HL-60/S4 treated with phorbol 12-myristate 13-acetate at 8.2 ng/mL for 4 days and 3 days (cell line): ENCODE measurements around the gene SRPK3.
"Not testable (repeated sequence)": the region's sequence is repeated elsewhere in the genome, so short reads cannot be mapped to it uniquely, and the experiment has no call there.

Source experiments
- in situ Hi-C: fragments of 300-500 bp; cut with MboI; formaldehyde crosslinking; loops from 2 replicates; pipeline ENCODE4 v1.15.0; 2022; ENCODE audit warnings: low sequenced_read_pairs

The SRPK3 gene

DNA sequence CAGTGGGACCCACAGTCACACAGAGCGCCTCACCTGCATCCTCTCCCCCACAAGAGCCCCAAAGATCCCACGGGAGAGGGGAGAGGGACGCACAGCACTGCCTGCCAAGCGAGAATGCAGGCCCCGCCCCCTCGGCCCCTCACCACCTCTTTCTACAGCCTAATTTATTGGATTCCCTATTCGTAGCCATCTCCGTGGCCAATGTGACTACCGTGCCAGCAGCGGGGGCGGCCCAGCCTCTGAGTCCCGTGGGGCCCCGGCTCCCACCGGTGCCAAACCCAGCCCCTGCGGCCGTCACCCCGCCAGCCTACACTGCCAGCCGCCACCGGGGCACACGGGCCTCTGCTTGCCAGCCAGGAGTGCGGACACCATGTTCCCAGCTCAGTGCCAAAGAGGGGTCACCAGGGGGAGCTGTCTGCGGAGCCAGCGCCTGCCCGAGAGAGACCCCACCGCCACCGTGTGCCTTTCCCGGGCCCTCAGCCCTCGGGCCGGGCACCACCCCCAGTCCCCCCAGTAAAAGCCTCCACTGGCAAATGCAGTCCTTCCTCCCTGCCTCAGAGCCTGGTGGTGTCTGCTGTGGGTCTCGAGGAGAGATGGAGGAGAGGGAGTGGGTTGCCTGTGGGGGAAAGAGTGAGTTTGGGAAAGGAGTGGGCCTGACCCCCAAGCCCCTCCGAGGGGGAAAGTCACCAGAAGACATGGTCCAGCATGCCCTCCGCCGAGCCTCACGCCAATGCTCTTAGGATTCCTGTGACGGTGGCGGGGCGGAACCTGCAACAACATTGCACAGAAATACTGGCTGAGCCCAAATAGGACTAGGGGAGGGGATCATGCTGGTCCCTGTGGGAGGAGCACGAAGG, 36.4 kb upstream of the SRPK3 start:
- in situ Hi-C loops, result no loop called here

DNA sequence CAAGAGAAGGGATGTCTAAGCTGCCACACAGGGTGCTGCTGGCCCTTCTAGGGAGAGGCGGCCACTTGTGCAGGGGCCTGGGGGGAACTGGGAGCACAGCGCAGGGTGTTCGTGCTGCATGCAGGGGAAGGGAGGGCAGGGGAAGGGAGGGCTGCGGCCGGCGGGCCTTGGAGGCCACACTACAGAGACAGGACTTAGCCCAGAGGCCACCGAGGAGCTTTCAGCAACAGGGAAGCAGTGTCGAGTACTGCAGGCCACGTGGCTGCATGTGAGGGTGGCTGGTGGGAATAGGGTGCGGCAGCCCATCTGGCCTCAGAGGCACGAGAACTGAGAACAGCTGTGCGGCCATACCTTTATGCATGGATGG, 35.8 kb upstream of the SRPK3 start:
- in situ Hi-C loops, result not testable (repeated sequence)

DNA sequence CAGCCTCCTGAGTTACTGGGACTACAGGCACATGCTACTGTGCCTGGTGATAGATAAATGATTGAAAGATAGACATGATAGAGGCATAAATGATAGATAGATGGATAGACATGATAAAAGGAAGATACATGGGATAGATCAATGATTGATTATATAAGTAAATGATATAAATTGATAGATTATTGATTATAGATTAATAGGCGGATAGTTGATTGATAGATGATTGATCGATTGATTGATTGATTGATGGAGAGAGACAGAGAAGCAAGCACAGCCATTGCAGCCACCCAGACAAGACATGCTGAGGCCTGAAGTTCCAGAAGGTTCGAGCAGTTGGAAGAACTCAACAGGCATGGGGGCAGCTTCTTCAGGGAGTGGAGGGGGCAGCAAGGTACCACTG, 34.5 kb upstream of the SRPK3 start:
- in situ Hi-C loops, result no loop called here

DNA sequence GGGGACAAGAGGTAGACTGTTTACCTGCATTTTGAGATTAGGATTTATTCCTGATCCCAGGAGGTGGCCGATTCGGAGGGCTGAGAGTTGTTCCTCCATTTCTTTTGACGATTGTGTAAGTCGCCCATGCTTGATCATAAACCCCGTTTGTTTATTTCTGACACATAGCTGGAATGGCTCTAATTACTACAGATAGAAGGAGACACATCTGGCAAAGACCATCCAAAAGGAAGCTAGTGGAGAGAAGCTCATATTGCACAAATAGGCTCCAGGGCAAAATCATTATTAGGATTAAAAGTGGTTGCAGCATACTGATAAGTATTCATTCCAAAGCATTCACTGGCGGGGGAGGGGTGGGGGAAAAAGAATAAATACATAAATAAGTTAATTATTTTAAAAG, 33.9 kb upstream of the SRPK3 start:
- in situ Hi-C loops, result not testable (repeated sequence)

DNA sequence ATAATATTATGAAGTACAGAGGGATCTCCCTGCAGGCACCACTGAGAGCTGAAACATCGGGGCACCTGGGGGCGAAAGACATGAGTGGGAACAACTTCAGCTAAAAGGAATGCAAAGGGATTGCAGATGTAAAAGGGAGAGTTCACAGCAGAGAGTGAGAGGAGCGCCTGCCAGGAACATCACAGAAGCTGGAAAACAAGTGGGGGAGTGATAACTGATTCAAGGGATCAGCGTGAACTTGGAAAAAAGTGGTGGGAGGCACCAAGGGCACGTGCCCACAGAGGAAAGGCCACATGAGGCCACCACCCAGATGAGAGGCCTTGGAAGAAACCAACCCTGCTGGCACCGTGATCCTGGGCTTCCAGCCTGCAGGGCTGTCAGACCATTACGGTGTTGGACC, 31.8 kb upstream of the SRPK3 start:
- in situ Hi-C loops, result not testable (repeated sequence)

DNA sequence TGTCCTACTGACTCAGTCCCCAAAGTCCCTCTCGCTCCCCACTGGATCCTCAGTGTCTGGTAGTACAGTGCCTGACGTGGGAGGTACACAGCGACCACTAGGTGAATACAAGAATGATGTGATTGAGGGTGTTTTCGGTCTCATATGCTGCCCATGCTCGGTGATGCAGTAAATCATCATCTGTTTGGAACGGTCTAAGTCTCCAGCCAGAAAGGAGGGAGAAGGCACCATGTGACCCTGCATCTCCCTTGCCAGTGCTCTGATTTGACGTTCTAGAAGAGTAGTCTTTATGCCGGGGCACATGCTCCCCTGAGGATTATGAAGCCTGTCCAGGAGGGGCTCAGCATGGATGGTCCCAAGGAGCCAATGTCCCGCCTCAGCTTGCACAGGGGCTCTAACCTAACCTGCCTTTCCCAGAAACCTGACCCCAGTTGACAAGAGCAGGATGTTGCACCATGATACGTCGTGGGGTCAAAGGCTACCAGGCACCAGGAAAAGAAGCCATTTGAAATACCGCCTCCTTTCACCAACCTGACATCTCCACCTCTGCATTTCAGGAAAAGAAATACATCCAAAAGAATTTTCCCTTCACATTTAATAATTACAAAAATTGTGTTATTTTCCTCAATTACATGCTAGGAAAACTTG, 30.6 kb upstream of the SRPK3 start:
- in situ Hi-C loops, result no loop called here

DNA sequence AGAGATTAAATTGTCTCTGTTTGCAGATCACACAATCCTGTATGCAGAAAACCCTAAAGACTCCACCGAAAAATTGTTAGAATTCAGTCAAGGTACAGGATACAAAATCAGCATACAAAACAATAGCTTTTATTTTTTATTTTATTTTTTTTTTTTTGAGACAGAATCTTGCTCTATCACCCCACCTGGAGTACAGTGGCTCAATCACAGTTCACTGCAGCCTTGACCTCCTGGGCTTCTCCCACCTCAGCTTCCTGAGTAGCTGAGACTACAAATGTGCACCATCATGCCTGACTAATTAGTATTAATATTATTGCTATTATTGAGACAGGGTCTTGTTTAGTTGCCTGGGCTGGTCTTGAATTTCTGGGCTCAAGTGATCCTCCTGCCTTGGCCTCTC, 25.7 kb upstream of the SRPK3 start:
- in situ Hi-C loops, result no loop called here

DNA sequence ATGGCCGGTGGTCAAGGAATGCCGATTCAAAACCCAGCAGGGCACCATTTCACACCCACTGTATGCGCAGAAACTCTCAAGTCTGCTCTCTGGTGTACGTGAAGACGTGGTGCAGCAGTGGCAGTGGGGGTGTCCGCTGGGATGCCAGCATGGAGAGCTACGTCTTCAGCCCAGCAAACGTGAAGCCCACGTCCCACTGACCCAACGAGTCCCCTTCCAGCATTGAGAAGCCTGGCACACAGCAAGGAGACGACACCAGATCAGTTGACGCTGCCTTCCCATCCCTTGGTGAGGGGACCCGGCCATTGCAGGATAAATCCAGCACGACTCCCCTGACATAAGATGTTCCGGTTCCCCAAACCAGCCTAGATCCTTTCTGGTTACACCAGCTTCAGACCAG, 19.0 kb upstream of the SRPK3 start:
- in situ Hi-C loops, result no loop called here

DNA sequence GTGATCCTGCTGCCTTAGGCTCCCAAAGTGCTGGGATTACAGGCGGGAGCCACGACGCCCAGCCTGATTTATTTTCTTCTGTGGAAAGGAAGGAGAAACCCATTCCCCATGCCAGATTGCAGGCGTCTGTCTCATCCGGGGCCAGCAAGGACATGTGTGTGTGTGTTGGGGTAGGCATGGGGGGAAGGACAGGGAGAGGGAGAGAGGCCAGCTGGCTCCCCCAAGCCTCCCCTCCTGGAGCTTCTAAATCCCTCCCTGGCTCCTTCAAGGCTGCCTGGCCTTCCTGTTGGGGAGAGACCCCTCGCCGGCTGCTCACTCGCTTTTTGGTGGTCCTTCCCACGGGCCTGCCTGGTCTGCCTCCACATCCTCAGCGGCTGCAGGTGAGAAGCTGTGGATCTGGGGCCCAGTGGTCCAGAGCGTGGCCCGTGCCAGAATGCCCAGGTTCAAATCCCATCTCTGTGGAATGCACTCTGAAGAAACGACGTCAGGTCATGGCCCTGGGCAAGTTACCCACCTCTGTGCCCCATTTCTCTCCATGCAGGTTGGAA, 18.1 kb upstream of the SRPK3 start:
- in situ Hi-C loops, result no loop called here

DNA sequence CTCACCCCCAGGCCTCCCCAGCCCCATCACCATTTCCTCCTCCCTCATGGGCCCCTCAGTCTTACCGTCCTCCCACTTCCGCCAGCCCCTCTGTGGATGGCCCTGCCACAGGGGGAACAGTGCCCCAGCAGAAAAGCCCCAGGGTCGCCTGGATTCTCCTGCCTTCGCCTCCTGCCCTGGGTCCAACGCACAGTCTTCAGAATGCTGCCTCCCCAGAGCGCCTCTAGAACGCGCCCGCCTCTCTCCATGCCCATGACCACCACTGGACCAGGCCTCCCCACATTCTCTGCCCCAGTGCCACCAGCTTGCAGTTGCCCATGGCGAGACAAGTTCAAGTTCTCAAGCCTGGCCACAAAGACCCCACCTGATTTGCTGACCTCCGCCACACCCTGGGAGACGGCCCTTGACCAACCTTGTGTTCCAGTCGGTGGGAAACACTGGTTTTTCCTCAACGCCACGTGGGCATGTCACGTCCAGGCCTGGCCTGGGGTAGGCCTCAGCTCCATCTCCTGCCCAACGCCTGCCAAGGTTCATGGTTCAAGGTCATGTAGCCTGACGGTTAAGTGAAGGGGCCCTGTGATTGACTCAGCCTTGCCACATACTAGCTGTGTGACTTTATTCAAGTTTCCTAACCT, 17.4 kb upstream of the SRPK3 start:
- in situ Hi-C loops, result no loop called here

DNA sequence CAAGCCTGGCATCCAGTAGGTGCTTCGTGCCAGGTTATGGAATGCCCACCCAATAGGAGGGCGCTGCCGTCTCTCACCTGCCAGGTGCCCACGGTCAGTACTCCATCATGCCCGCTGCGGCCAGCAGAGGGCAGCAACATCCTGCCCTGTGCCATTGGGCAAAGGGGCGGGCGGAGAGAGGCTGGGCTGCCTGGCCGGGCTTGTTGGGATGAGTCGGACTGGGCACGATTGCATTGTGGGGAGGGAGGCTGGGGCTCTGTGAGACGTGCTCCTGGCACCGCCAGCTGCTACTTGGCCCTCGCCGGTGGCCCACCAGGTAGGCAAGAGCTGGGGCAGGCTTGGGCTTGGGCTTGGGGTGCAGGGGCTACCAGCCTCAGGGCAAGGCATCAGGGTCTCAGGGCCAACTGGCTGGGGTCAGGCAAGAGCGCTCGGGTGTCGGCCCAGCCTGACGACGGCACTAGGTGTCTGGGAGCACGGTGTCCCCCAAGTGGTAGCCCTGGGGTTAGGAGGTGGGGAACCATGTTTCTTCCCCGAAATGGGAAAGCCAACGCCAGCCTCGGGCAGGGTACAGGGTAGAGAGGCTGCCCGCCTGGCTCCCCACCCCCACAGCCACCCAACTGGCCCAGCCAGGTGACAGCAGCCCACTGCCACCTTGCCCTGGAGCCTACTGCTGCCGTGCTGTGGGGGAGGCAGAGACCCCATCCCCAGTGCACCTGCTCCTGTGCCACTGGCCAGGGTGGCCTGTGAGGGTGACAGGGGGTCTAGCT, 16.7 kb upstream of the SRPK3 start, which contains the start of gene PLXNB3:
Gene PLXNB3 (plus strand): TSS at position 261 of the 767 bp plus-strand sequence. CDS start 1,287 bp downstream, outside the sequence.
- in situ Hi-C loops, result no loop called here

DNA sequence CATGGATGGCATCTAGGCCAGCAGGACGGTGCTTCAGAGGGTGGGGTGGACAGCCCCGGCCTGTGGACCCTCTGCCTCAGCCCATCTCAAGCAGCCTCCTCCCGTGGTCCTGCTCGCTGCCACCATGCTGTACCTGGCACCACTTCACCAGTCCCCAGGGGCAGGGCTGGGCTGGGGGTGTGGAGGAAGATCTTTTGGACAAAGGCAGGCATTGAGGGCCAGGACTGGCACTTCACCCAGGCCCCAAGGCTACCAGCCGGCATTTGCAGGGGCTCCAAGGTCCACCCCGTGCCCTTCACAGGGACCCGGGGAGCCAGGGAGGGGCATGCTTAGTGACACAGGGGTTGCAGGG, 16.1 kb upstream of the SRPK3 start:
- in situ Hi-C loops, result no loop called here

DNA sequence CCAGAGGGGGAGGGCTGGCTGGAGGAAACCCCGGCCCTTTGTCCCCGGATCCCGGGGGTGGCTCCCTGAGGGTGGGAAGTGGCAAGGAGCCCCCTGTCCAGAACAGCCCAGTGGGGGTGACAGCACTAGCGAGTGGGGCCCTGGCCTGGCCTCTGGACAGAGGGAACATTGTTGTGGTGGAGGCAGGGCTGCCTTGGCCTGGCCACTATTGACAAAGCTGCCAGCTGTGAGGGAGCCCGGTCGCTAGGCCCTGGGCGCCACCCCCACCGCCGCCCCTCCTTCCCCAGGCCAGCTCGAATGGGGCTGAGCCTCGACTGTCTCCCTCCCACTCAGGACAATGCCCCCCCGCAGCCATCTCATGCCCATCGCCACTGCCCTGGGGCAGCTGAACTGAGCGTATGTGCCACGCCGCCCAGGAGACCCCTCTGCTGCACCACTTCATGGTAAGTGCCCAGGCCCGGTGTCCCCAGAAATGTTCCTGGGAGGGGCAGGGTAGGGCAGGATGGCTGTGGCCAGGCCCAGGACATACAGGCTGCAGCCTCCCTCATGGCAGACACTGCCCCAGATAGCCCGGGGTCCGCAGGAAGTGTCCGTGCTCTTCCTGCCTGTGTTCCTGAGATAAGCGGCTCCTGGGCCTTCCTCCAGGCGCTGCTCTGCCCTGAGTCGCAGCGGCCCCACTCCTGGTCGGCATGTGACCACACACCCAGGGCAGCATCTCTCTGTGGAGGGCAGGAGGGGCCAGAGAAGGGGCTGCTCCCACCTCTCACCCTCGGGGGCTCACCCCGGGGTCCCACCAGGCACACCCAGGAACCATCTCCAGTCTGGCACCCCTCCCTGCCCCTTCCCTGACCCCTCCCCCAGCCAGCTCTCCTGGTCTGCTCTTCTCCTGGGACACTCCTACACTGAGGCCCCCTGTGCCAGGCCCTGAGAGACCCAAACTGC, 15.4 kb upstream of the SRPK3 start:
- in situ Hi-C loops, result no loop called here

DNA sequence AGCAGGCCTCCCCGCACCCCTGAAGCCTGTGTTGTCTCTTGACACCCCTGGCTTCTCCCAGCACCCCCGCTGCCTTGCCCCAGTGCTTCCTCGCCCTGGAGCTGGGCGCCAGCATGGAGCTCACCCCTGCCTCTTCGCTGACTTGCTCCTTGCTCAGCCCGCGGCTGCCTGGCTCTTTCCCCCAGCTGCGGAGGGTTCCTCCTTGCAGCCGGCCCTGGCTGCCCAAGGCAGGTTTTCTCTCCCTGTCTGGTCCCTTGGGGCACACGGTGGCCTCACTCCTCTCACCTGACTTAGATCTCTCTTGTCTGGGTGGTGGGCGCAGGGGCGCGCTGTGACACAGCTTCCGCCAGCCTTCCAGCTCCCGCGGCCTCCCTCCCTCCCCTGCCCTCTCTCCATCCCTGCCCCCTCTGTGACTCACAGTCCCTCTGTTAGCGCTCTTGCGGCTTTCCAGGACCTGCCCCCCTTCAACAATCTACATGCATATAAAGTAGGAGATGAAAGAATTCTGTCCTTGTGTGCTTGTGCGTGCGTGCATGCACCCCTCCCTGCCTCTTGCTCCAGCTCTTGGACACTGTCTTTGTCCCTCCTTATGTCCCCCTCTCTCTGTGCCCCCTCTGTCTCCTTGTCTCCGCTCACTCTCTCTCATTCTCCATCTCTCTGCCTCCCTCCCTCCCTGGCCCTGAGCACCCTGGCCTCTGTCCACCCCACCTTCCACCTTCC, 14.6 kb upstream of the SRPK3 start:
- in situ Hi-C loops, result no loop called here

DNA sequence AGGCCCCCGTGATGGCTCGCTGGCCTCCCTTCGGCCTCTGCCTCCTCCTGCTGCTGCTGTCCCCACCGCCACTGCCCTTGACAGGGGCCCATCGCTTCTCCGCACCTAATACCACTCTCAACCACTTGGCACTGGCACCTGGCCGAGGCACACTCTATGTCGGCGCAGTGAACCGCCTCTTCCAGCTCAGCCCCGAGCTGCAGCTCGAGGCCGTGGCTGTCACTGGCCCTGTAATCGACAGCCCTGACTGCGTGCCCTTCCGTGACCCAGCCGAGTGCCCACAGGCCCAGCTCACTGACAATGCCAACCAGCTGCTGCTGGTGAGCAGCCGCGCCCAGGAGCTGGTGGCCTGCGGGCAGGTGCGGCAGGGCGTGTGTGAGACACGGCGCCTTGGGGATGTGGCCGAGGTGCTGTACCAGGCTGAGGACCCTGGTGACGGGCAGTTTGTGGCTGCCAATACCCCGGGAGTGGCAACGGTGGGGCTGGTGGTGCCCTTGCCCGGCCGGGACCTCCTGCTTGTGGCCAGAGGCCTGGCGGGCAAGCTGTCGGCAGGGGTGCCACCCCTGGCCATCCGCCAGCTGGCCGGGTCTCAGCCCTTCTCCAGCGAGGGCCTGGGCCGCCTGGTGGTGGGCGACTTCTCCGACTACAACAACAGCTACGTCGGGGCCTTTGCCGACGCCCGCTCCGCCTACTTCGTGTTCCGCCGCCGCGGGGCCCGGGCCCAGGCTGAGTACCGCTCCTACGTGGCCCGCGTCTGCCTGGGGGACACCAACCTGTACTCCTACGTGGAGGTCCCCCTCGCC, 13.8 kb upstream of the SRPK3 start:
- in situ Hi-C loops, result no loop called here

DNA sequence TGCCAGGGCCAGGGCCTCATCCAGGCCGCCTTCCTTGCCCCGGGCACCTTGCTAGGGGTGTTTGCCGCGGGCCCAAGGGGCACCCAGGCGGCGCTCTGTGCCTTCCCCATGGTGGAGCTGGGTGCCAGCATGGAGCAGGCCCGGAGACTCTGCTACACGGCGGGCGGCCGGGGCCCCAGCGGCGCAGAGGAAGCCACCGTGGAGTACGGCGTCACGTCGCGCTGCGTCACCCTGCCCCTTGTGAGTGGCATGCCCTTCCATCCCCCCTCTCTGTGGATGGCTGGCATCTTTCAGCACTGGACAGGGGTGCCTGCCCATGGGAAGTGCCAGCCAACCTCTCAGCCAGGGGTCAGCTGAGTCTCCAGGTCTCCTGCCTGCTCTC, 13.2 kb upstream of the SRPK3 start:
- in situ Hi-C loops, result no loop called here

DNA sequence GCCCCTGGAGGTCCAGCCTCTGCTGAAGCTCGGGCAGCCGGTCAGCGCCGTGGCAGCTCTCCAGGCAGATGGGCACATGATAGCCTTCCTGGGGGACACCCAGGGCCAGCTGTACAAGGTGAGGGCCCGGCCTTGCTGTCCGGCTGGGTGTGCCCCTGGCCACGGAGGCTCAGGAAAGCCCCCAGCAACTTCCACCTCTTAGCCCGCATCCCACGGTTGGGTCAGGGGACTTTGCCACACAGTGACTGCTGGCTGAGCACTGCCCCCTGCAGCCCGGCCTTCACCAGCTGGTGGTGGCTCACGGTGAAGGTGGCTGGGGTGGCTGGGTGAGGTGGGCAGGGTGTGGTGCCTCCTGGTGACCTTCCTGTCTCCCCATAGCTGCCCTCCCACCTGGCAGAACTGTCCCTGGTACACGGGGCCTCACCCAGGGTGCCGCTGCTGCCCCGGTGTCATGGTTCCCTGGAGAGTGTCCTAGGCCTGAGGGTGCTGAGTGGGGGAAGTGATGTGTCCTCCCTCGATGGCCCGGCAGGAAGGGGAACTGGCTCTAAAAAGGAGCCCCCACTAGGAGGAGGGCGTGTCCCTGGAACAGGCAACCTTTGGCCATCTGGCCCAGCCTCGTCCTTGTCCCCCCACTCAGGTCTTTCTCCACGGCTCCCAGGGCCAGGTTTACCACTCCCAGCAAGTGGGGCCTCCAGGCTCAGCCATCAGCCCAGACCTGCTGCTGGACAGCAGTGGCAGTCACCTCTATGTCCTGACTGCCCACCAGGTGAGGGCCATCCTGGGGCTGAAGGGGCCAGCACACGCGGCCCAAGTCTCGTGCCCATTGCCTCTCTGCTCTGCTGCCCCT, 12.3 kb upstream of the SRPK3 start:
- in situ Hi-C loops, result no loop called here
